Neural cell (in vitro differentiated cells): ENCODE measurements around the gene ZNRF2.

Source experiments
- EZH2 ChIP-seq: fragments of 200-600, 300-800 bp; shearing (Covaris generic), sonication (generic); IDR thresholded peaks from 2 replicates; pipeline ENCODE4 v1.6.1; 2014; ENCODE audit warnings: antibody characterized with exemption, low read length, borderline replicate concordance, mild to moderate bottlenecking; ENCODE audit not compliant: insufficient read depth, poor library complexity, severe bottlenecking
- TAF1 ChIP-seq: IDR thresholded peaks from 2 replicates; pipeline ENCODE4 v1.6.1; 2012; ENCODE audit warnings: low read depth
- TF ChIP-seq, protein P1 (sequence below): IDR thresholded peaks from 2 replicates; pipeline ENCODE4 v1.6.1; 2012; ENCODE audit warnings: borderline replicate concordance
- TF ChIP-seq, protein P2 (sequence below): fragments of 450-650 bp; IDR thresholded peaks from 2 replicates; pipeline ENCODE4 v1.5.1; 2014; ENCODE audit warnings: antibody characterized with exemption, mild to moderate bottlenecking, moderate library complexity; ENCODE audit not compliant: poor library complexity, severe bottlenecking

DNA sequence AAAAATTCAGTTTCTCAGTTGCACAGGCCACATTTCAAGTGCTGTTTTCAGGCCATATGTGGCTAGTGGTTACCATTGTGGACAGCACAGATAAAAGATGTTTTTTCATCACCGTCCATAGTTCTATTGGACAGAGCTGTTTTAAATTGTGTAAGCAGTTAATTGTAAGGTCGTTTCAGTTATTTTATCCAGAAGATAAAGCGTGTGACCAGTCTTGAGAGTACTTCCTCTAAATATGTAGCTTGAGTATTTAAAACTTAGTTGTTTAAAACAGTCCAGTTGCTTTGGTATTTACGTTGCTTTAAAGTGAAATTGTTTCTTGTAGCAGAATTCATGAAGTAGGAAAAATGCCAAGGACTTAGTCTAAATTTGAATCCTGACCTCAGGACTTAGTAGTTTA lies 66.9 kb downstream of the ZNRF2 start:
- TF ChIP-seq, protein P1, sequence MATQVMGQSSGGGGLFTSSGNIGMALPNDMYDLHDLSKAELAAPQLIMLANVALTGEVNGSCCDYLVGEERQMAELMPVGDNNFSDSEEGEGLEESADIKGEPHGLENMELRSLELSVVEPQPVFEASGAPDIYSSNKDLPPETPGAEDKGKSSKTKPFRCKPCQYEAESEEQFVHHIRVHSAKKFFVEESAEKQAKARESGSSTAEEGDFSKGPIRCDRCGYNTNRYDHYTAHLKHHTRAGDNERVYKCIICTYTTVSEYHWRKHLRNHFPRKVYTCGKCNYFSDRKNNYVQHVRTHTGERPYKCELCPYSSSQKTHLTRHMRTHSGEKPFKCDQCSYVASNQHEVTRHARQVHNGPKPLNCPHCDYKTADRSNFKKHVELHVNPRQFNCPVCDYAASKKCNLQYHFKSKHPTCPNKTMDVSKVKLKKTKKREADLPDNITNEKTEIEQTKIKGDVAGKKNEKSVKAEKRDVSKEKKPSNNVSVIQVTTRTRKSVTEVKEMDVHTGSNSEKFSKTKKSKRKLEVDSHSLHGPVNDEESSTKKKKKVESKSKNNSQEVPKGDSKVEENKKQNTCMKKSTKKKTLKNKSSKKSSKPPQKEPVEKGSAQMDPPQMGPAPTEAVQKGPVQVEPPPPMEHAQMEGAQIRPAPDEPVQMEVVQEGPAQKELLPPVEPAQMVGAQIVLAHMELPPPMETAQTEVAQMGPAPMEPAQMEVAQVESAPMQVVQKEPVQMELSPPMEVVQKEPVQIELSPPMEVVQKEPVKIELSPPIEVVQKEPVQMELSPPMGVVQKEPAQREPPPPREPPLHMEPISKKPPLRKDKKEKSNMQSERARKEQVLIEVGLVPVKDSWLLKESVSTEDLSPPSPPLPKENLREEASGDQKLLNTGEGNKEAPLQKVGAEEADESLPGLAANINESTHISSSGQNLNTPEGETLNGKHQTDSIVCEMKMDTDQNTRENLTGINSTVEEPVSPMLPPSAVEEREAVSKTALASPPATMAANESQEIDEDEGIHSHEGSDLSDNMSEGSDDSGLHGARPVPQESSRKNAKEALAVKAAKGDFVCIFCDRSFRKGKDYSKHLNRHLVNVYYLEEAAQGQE, result no peak
- no peak for TF ChIP-seq TAF1
- TF ChIP-seq, protein P2, sequence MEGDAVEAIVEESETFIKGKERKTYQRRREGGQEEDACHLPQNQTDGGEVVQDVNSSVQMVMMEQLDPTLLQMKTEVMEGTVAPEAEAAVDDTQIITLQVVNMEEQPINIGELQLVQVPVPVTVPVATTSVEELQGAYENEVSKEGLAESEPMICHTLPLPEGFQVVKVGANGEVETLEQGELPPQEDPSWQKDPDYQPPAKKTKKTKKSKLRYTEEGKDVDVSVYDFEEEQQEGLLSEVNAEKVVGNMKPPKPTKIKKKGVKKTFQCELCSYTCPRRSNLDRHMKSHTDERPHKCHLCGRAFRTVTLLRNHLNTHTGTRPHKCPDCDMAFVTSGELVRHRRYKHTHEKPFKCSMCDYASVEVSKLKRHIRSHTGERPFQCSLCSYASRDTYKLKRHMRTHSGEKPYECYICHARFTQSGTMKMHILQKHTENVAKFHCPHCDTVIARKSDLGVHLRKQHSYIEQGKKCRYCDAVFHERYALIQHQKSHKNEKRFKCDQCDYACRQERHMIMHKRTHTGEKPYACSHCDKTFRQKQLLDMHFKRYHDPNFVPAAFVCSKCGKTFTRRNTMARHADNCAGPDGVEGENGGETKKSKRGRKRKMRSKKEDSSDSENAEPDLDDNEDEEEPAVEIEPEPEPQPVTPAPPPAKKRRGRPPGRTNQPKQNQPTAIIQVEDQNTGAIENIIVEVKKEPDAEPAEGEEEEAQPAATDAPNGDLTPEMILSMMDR, result no peak
- no peak for TF ChIP-seq EZH2
